ENCODE results near the gene MED20.
A peak's percentile ranks its signal among the peaks of the same experiment; 100 is the strongest.
"Not testable (repeated sequence)": the region's sequence is repeated elsewhere in the genome, so short reads cannot be mapped to it uniquely, and the experiment has no call there.

The MED20 gene

DNA sequence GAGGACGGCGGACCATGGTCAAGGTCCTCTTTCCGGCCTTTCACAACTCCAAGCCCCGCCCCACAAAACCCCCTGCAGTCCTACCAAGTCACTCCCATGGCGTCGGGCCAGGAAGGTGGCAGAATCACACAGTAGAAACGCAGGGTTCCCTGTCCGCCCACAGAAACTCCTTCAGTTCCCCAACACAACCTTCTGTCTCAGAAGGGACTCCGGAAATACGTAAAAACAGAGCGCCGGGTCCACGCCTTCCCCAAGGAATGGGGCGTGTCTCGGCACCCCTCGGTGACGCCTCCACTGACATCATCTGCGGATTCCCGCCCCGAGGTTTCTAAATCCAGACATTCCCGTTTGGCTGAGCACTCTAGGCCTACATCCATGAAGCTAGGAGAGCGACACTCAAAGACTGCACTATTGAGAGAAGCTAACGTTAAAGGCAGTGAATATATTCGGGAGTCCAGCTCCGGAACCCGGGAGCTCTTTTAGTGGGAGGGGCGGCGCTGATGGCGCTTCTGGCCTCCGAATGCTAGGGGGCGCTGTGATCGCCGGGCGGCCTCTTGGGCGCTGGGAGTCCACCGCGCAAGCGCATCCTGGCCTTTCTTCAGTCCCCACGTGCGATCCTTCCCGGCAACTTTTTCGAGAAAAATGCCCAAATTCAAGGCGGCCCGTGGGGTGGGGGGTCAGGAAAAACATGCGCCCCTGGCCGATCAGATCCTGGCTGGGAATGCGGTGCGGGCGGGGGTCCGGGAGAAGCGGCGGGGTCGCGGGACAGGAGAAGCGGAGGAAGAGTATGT is at the start of gene MED20, which contains the start of gene BYSL:
TSS of gene MED20 (minus strand) at position 219 of the 791 bp plus-strand sequence. CDS start at position 98, 121 bp downstream.
TSS of gene BYSL (plus strand) at position 579 of the 791 bp plus-strand sequence. CDS start at position 643, 64 bp downstream.
- DNase-seq (ENCODE audit: low read depth in 2 of 2): peak; percentile 77 to 79

GRCh38 chr6:41970436-41970846 is 49.5 kb upstream of the MED20 start:
- DNase-seq (ENCODE audit: low read depth in 2 of 2): no peak

DNA sequence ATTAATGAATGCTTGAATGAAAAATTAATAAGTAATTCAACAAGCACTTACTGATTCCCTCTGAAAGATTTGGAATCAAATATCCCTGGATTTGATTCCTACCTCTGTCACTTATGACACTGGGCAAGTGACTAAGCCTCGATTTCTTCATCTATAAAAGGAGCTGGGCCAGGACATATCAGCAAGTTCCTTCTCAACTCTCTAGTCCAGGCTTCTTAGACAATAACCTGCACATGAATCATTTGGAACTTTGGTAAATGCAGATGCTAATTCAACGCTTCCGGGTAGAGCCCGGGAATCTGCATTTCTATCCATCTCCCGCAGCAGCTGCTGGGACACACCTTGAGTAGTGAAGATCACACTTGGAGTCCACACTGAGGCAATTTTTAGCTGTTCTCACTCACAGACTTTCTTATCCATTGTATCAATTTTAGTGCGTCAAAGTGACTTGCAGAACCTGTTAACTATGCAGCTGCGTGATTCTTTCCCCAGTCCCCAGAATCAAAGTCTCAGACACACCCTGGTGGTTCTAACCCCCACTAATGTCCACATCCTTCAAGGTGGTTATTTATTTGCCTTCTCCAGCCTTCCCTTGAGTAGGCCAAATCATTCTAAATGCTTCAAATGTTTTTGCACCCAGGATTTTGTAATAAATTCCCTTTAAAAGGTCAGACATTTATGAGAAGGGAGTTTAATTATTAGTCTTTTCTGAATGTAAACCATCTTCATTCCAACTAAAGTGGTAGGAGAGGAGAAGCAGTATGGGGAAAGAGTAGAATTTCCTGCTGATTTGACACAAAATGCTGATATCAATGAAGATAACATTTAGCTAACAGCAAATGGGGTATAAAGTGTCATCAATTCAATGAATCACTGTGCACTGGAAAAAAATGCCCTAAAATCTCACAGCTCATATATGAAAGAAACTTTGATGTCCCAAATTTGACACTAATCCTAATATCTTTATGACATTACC is 46.7 kb upstream of the MED20 start:
- no peak for DNase-seq (ENCODE audit: low read depth in 2 of 2)

DNA sequence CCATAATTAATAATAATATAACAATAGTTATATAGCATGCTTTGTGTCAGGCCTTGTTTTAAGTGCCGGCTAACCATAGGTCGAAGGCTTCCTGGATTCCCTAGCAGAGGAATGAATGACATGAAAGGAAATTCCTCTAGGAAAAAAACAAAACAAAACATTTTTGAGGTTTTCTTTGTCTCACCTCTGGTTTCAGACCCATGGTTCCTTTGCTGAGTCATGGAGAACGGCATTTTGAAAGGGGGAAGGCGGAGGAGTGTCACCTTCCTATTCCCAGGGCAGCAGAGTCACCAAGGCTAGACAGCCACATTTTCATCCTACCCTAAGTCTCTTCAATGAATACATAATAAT is 46.0 kb upstream of the MED20 start:
- no peak for DNase-seq (ENCODE audit: low read depth in 2 of 2)

DNA sequence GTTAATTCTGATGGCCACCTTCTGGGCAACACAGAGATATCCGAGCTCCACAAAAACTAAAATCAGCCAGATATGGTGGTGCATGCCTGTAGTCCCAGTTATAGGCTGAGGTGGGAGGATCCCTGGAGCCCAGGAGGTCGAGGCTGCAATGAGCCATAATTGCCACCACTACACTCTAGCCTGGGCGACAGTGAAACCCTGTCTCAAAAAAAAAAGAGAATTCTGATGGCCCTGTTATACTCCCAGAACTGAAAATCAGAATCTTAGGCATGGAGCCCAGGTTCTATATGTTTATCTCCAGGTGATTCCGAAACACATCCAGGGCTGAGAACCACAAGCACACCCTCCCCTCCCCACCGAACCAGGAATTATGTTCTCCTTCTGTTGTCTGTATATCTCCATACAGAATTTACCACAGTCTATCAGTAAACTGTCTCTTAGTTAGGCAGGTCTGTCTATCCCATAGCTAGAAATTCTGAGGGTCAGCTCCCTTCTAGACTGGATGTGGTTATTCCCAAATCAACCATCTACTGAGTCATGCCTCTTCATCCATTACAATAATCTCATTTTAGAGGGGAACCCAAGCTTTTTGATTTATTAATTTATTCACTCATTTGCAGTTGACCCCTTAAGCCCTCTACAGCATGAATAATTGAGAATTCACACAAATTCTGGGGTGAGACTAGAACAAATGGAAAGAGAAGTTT is 45.4 kb upstream of the MED20 start:
- no peak for DNase-seq (ENCODE audit: low read depth in 2 of 2)

DNA sequence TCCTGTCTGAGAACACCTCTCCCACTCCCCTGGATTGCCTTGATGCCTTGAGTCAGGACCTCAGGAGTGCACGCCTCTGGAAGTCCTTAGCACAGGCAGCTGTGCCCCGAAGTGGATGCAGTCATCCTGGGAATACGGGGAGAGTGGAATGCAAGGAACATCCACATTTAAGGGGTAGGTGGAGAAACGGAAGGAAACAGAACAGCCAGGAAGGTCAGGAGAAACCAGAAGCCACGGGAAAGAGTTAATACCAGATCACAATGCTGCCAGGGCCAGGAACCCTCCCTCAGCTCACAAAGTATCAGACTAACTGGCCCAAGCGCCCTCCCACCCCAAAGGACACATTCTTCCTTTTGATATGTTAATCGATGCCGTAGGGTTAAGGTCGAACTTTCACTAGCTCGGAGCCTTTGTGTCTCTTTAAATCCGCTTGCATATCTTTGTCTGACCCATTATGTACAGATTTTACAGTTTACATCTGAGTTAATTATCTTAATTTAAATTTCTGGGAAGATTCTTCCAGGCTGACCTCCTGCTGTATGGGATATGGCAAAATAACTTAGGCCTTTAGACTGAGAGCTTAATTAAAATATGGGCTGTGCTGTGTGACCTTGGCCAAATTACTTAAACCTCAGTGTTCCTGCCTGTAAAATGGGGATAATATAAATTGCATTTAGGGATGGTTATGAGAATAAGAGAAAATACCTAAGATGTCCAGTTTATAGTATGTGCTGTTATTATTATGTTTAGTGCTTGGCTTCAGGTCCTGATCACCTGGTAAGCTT is 44.7 kb upstream of the MED20 start:
- DNase-seq (ENCODE audit: low read depth in 2 of 2): no peak

DNA sequence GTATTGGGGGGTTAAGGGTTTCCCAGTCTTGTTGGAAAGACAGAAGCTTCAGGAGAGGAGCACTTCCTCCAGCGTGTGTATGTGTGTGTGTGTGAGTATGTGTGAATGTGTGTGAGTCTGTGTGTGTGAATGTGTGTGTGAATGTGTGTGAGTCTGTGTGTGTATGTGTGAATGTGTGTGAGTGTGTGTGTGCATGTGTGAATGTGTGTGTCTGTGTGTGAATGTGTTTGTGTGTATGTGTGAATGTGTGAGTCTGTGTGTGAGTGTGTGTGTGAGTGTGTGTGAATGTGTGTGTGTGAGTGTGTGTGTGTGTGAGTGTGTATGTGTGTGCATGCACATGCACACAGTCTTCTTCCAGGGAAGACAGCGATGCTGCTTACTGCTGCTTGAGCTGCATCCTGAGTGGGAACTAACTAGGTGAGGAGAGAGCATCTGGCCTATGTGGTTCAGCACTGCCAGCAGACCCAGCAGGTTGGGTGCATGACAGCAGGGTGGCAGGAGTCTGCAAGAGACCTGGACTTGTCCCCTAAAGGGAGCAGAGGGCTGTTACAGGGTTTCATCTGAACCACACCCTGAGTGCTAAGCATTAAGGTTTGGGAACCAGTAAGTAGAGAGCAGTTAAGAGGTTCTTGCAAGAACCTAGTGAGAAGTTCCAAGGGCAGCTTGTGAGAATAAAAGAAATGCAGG is 43.4 kb upstream of the MED20 start:
- DNase-seq (ENCODE audit: low read depth in 2 of 2): no peak

GRCh38 chr6:41963371-41963770 is 42.4 kb upstream of the MED20 start:
- no peak for DNase-seq (ENCODE audit: low read depth in 2 of 2)

DNA sequence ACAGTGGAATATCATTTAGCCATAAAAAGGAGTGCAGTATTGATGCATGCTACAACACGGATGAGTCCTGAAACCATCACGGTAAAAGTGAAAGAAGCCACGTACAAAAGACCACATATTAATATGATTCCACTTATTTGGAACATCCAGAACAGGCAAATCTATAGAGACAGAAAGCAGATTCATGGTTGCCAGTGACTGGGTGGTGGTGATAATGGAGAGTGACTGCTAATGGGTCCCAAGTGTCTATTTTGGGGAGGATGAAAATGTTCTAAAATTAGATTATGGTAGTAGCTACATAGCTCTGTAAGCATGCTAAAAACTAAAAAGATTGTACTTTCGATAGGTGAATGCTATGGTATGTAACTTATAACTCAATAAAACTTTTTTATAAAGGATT is 39.1 kb upstream of the MED20 start:
- DNase-seq (ENCODE audit: low read depth in 2 of 2): no peak

- DNase-seq (ENCODE audit: low read depth in 2 of 2): no peak
Observed at GRCh38 chr6:41958022-41958856, 37.3 kb upstream of the MED20 start.

DNA sequence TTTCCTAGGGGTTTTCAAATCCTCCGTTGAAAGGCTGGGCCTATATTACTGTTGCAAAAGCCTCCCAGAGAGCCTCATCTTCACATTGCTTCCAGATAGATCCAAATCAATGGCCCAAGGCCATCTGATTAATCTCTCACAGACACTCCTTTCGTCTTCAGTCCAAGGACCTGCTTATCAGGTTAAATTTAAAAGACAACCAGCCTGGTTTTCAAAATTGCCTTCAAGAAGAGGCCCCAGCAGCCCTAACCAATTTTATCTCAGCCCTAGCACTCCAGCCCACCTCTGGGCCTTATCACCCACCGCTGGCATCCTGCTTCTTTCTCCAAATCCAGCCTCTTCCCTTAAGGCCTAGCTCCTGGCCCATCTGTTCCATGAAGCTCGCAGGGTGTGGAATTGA is 36.2 kb upstream of the MED20 start:
- DNase-seq (ENCODE audit: low read depth in 2 of 2): no peak

GRCh38 chr6:41955412-41955811 is 34.5 kb upstream of the MED20 start:
- no peak for DNase-seq (ENCODE audit: low read depth in 2 of 2)

- no peak for DNase-seq (ENCODE audit: low read depth in 2 of 2)
Observed at GRCh38 chr6:41954668-41955067, 33.7 kb upstream of the MED20 start.

GRCh38 chr6:41947581-41948220 is 26.8 kb upstream of the MED20 start:
- no peak for DNase-seq (ENCODE audit: low read depth in 2 of 2)

DNA sequence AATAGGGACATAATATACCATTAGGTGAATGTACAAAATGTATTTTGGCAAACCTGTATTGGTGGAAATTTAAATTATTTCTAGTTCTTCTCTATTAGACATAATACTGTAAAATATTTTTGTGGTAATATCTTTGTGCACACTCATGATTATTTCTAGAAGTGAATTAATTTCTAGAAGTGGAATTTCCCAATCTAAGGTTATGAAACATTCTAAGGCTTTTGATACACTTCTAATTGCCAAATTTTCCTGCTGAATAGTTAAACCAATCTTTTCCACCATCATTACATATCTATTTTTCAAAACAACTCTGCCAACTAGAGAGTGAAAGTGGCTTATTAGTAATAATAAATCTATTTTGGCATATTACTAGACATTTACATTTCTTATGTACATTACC is 22.5 kb upstream of the MED20 start:
- DNase-seq (ENCODE audit: low read depth in 2 of 2): no peak

GRCh38 chr6:41942882-41943281 is 21.9 kb upstream of the MED20 start:
- not testable (repeated sequence) for DNase-seq (ENCODE audit: low read depth in 2 of 2)

DNA sequence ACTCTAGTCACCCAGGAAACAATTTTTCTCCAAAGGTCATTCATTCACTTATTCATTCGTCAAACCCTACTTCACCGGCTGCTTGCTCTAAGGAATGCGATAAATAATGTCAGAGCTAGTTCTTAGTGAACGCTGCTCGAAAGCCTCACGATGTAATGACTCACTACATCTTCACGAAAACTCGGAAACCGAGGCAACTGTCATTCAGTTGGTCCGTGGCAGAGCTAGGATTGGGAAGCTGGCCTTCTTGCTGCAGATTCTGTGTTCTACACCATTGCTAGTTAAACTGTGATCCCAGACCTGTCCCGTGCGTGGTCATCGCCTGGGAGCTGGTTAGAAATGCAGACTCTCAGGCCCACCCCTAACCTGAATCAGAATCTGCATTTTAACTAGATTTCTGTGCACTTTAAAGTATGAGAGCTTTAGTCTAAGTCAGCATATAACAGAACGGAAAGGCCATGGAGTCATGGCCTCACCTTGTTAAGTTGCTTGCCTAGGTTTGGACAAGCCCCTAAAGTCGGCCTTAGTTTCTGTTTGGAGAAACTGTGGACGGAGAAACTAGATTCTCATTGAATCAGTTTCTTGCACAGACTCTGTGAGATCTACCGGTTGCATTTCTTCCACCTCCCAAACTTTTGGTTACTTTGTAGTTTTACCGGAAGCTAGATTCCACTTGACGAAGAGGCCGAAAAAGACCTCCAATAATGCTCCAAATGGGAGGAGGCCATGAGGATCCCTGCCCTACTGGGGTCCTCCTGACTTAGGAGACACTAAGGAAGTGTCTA is 21.3 kb upstream of the MED20 start:
- no peak for DNase-seq (ENCODE audit: low read depth in 2 of 2)

All from fibroblast of skin of left biceps (primary cell).